H1 (cell line): ENCODE measurements around the gene SCAF11. TPM values are rescaled to one million over a fixed set of nuclear protein-coding genes. Genes with fewer than 3 reads are reported as not detected.

Experiments used
- CTCF ChIA-PET: fragments of 300-600 bp; sonication (Branson Sonifier 250); formaldehyde crosslinking; loops from one replicate; lab custom pipeline; 2021; ENCODE audit not compliant: partially characterized antibody; lab: Charles Lee
- POLR2A ChIA-PET: fragments of 300-600 bp; sonication (Branson Sonifier 250); formaldehyde crosslinking; loops from one replicate; lab custom pipeline; 2021; ENCODE audit warnings: inconsistent platforms; ENCODE audit not compliant: partially characterized antibody; lab: Charles Lee
- DNase-seq, 2 experiments: peaks; one replicate each; pipeline versions ENCODE4 v3.0.0 to v3.0.0-alpha.2; 2010 to 2022; ENCODE audit warnings: low spot score in 2 of 2, low read depth in 1 of 2, mixed read lengths in 1 of 2
- FAIRE-seq: peaks from 2 replicates; lab custom pipeline; 2011; peaks lifted over from hg19 to GRCh38; lab: Jason Lieb, UNC
- H2AFZ ChIP-seq: 2 replicates; pipeline ENCODE4 v1.8.1; 2012; ENCODE audit warnings: low read length, inconsistent platforms
- H2AK5ac ChIP-seq: 2 replicates; pipeline ENCODE4 v1.6.1; 2013; ENCODE audit warnings: low read depth, low read length
- H2BK120ac ChIP-seq: replicated peaks from 2 replicates; pipeline ENCODE3; 2013; ENCODE audit warnings: low read depth, low read length, inconsistent platforms
- H2BK12ac ChIP-seq: 2 replicates; pipeline ENCODE4 v1.6.1; 2013; ENCODE audit warnings: low read depth, low read length
- H2BK15ac ChIP-seq: 2 replicates; pipeline ENCODE4 v1.6.1; 2013; ENCODE audit warnings: low read length
- H2BK20ac ChIP-seq: 2 replicates; pipeline ENCODE4 v1.6.1; 2013; ENCODE audit warnings: low read length
- H2BK5ac ChIP-seq: 2 replicates; pipeline ENCODE4 v1.6.1; 2013; ENCODE audit warnings: low read depth, low read length
- H3K14ac ChIP-seq: 2 replicates; pipeline ENCODE4 v1.6.1; 2013; ENCODE audit warnings: inconsistent platforms; ENCODE audit not compliant: insufficient read length
- H3K18ac ChIP-seq: 2 replicates; pipeline ENCODE4 v1.6.1; 2013; ENCODE audit warnings: low read length; ENCODE audit errors: extremely low read depth
- H3K23ac ChIP-seq: 2 replicates; pipeline ENCODE4 v1.6.1; 2013; ENCODE audit warnings: inconsistent platforms; ENCODE audit not compliant: insufficient read length
- H3K23me2 ChIP-seq: 2 replicates; pipeline ENCODE4 v1.6.1; 2013; ENCODE audit warnings: low read depth, low read length
- H3K27ac ChIP-seq: 2 replicates; pipeline ENCODE4 v1.6.1; 2011; ENCODE audit warnings: low read depth, low read length, inconsistent platforms
- H3K27me3 ChIP-seq, 4 experiments: replicated peaks in 1 of 4; 1 replicate in 1 of 4; 2 replicates in 3 of 4; pipeline versions ENCODE4 v1.6.1 to v1.8.1; 2011 to 2013; ENCODE audit warnings: low read length in 3 of 4, mild to moderate bottlenecking in 3 of 4, inconsistent platforms in 2 of 4, mixed read lengths in 2 of 4, moderate library complexity in 1 of 4; ENCODE audit not compliant: control insufficient read depth in 3 of 4, insufficient read depth in 3 of 4; ENCODE audit errors: extremely low read depth in 1 of 4
- H3K36me3 ChIP-seq, 4 experiments: 2 replicates each; pipeline versions ENCODE4 v1.6.1 to v1.8.1; 2011 to 2013; ENCODE audit warnings: mild to moderate bottlenecking in 4 of 4, low read length in 3 of 4, moderate library complexity in 2 of 4, control low read depth in 1 of 4, inconsistent platforms in 1 of 4; ENCODE audit not compliant: insufficient read depth in 4 of 4, control insufficient read depth in 2 of 4
- H3K4ac ChIP-seq: replicated peaks from 2 replicates; pipeline ENCODE3; 2013; ENCODE audit warnings: low read length, low read depth, mixed read lengths, inconsistent platforms; ENCODE audit not compliant: insufficient read length
- H3K4me1 ChIP-seq, 4 experiments: replicated peaks in 1 of 4; 1 replicate in 1 of 4; 2 replicates in 3 of 4; pipeline versions ENCODE4 v1.6.1 to v1.8.1; 2011 to 2013; ENCODE audit warnings: low read length in 3 of 4, inconsistent platforms in 2 of 4, mixed read lengths in 1 of 4; ENCODE audit not compliant: insufficient read depth in 4 of 4, control insufficient read depth in 3 of 4
- H3K4me2 ChIP-seq, 2 experiments: 2 replicates each; pipeline versions ENCODE4 v1.6.1 to v1.8.1; 2011 to 2013; ENCODE audit warnings: low read depth in 2 of 2, low read length in 2 of 2, control low read depth in 1 of 2, inconsistent platforms in 1 of 2, mild to moderate bottlenecking in 1 of 2; ENCODE audit not compliant: insufficient read depth in 1 of 2
- H3K4me3 ChIP-seq, 4 experiments: fragments of 200-600, 300-600 bp in 1 of 4; sonication (generic), shearing (Covaris generic), sonication (Bioruptor Twin) in 1 of 4; 2 replicates each; pipeline versions ENCODE4 v1.5.1 to v1.8.1; 2011 to 2016; ENCODE audit warnings: low read length in 4 of 4, low read depth in 3 of 4, control low read depth in 2 of 4, inconsistent platforms in 2 of 4, mild to moderate bottlenecking in 2 of 4, mixed read lengths in 1 of 4, moderate library complexity in 1 of 4; ENCODE audit not compliant: insufficient read depth in 2 of 4; ENCODE audit errors: extremely low read depth in 1 of 4
- H3K56ac ChIP-seq: replicated peaks from 2 replicates; pipeline ENCODE3; 2013; ENCODE audit warnings: low read depth, mild to moderate bottlenecking, mixed read lengths, low read length, inconsistent platforms; ENCODE audit not compliant: insufficient read length
- H3K79me1 ChIP-seq: 2 replicates; pipeline ENCODE4 v1.6.1; 2013; ENCODE audit warnings: low read depth, low read length, control low read depth
- H3K79me2 ChIP-seq, 2 experiments: 2 replicates each; pipeline versions ENCODE4 v1.6.1 to v1.8.1; 2012 to 2013; ENCODE audit warnings: low read length in 2 of 2, mild to moderate bottlenecking in 2 of 2, inconsistent platforms in 1 of 2; ENCODE audit not compliant: insufficient read depth in 2 of 2, control insufficient read depth in 1 of 2
- H3K9ac ChIP-seq, 4 experiments: replicated peaks in 1 of 4; 1 replicate in 1 of 4; 2 replicates in 3 of 4; pipeline versions ENCODE4 v1.6.1 to v1.8.1; 2011 to 2013; ENCODE audit warnings: low read depth in 3 of 4, low read length in 3 of 4, control low read depth in 2 of 4, mild to moderate bottlenecking in 2 of 4, moderate library complexity in 2 of 4, inconsistent platforms in 1 of 4; ENCODE audit errors: extremely low read depth in 1 of 4
- H3K9me3 ChIP-seq, 2 experiments: 2 replicates each; pipeline versions ENCODE4 v1.6.1 to v1.8.1; 2012 to 2013; ENCODE audit warnings: mild to moderate bottlenecking in 2 of 2, moderate library complexity in 2 of 2, control low read depth in 1 of 2, inconsistent platforms in 1 of 2, low read depth in 1 of 2, low read length in 1 of 2, mixed read lengths in 1 of 2; ENCODE audit not compliant: insufficient read depth in 2 of 2
- H4K20me1 ChIP-seq, 2 experiments: replicated peaks in 1 of 2; 2 replicates each; pipeline versions ENCODE3 to v1.8.1; 2011 to 2013; ENCODE audit warnings: inconsistent platforms in 2 of 2, low read length in 2 of 2, mild to moderate bottlenecking in 1 of 2; ENCODE audit not compliant: insufficient read depth in 2 of 2, control insufficient read depth in 1 of 2
- H4K5ac ChIP-seq: 2 replicates; pipeline ENCODE4 v1.6.1; 2013; ENCODE audit warnings: low read length, low read depth, mixed read lengths, inconsistent platforms; ENCODE audit not compliant: insufficient read length
- H4K8ac ChIP-seq: 2 replicates; pipeline ENCODE4 v1.8.0; 2013; ENCODE audit warnings: mild to moderate bottlenecking, moderate library complexity, low read length, inconsistent platforms; ENCODE audit not compliant: insufficient read depth; ENCODE audit errors: extremely low read depth
- H4K91ac ChIP-seq: replicated peaks from 2 replicates; pipeline ENCODE3; 2013; ENCODE audit warnings: low read length, mixed read lengths, inconsistent platforms; ENCODE audit not compliant: insufficient read length
- CBX8 ChIP-seq: fragments of 300-800, 300-1000 bp; sonication (generic); IDR thresholded peaks from 2 replicates; pipeline ENCODE4 v1.7.1; 2016; ENCODE audit warnings: low read depth, low read length, borderline replicate concordance
- CREB1 ChIP-seq: IDR thresholded peaks from 2 replicates; pipeline ENCODE4 v1.6.1; 2012; ENCODE audit warnings: inconsistent platforms
- E2F6 ChIP-seq: IDR thresholded peaks from 2 replicates; pipeline ENCODE4 v1.6.1; 2012; ENCODE audit warnings: inconsistent platforms
- HDAC6 ChIP-seq: IDR thresholded peaks from one replicate; pipeline ENCODE4 v1.7.1; 2012; ENCODE audit warnings: low read depth, mild to moderate bottlenecking, inconsistent platforms, low read length, moderate library complexity
- NANOG ChIP-seq: IDR thresholded peaks from 2 replicates; pipeline ENCODE4 v1.6.1; 2011; ENCODE audit warnings: low read length, low read depth, mild to moderate bottlenecking, inconsistent platforms; ENCODE audit not compliant: insufficient read depth, poor library complexity, severe bottlenecking
- RFX5 ChIP-seq: IDR thresholded peaks from 2 replicates; pipeline ENCODE4 v1.6.1; 2011; ENCODE audit warnings: low read depth, low read length, improper control_type of control experiment, borderline replicate concordance
- RXRA ChIP-seq: IDR thresholded peaks from 2 replicates; pipeline ENCODE4 v1.6.1; 2011; ENCODE audit warnings: low read depth, mild to moderate bottlenecking, low read length, moderate library complexity; ENCODE audit not compliant: insufficient read depth
- SIN3A ChIP-seq, 2 experiments: IDR thresholded peaks in 1 of 2; conservative IDR thresholded peaks in 1 of 2; 2 replicates each; pipeline ENCODE4 v1.6.1; 2011 to 2012; ENCODE audit warnings: low read length in 2 of 2, improper control_type of control experiment in 1 of 2, low read depth in 1 of 2, mild to moderate bottlenecking in 1 of 2
- SP2 ChIP-seq: IDR thresholded peaks from 2 replicates; pipeline ENCODE4 v1.6.1; 2012; ENCODE audit warnings: mild to moderate bottlenecking, low read length, inconsistent platforms
- SP4 ChIP-seq: IDR thresholded peaks from 2 replicates; pipeline ENCODE4 v1.6.1; 2012; ENCODE audit warnings: low read length, inconsistent platforms
- WGBS, 2 experiments: shearing (Covaris generic) in 1 of 2; methylation state at CpG; one replicate each; pipeline versions ENCODE4 v1.1.6 to v1.1.7; 2013 to 2015; ENCODE audit warnings: low lambda C conversion rate in 2 of 2, mixed read lengths in 2 of 2, inconsistent platforms in 1 of 2, low coverage in 1 of 2, missing lambda C conversion rate in 1 of 2; ENCODE audit not compliant: insufficient replicate concordance in 2 of 2, insufficient coverage in 1 of 2, insufficient read length in 1 of 2; ENCODE audit errors: extremely low coverage in 1 of 2, missing lambda C conversion rate in 1 of 2; 5-methylcytosine and 5-hydroxymethylcytosine counted together
- polyA plus RNA-seq, 7 experiments: library from polyadenylated mRNA; depleted of rRNA in 3 of 7; stranded (reverse) in 5 of 7; unstranded in 2 of 7; fragments of >200 nt in 5 of 7; fragments of 200-250 nt in 2 of 7; gene quantifications; 1 replicate in 5 of 7; 2 replicates in 1 of 7; 4 replicates in 1 of 7; pipeline versions ENCODE4 v1.2.1 to v1.2.3, GENCODE V29; 2011 to 2013; ENCODE audit warnings: missing spikeins in 2 of 7, mixed read lengths in 2 of 7
- total RNA-seq: library from RNA; stranded (reverse); fragmentation: NEBNext Ultra II Directional; extraction: Animal tissue kit (Norgen Biotek cat#: 25700); gene quantifications from 2 replicates; pipeline ENCODE4 v1.2.1, GENCODE V29; 2021

SCAF11 gene
- total and polyA plus RNA-seq, 2 of the 8 experiments (the other 6 are each of a cell fraction or from before 2014, with no cell fraction given) = 15.1 to 77.8 TPM

- POLR2A ChIA-PET = interaction anchor here (0.7 to 2.3 kb wide), 11 partner anchors 9 to 558 kb away, joined by 3 to 9 read pairs (median 4); partner anchors contain the start of genes ARID2 and SLC38A1
- TF ChIP-seq SP4 (no peak), RXRA (no peak), SP2 (no peak), SIN3A (conservative IDR thresholded peaks at IDR 0.05 in 1 of 2, IDR thresholded peaks at IDR 0.05 in 1 of 2; ENCODE audit: low read depth in 1 of 2, low read length in 2 of 2) (no peak), RFX5 (no peak), NANOG (no peak), CBX8 (no peak), HDAC6 (no peak), CREB1 (no peak), E2F6 (peak; percentile 91)
These were observed 1.2 kb upstream of the SCAF11 start for GRCh38 chr12:45991284-45992249.

More at GRCh38 chr12:45991284-45992249, 1.2 kb upstream of the SCAF11 start:
- Histone ChIP-seq H3K23ac (no peak overlapping the region), H2BK5ac (peak overlapping the region; percentile 56; the same call in 1 of the 2 replicates), H2BK15ac (no peak overlapping the region), H2AK5ac (no peak overlapping the region), H3K4me2 (peak overlapping the region; percentile 89 to 96), H3K4ac (no peak overlapping the region), H3K56ac (no peak overlapping the region), H3K79me2 (peaks cover 0 to 31% of the 10 kb centered on the region in 2 experiments; a peak in 3 of 4 replicates), H3K79me1 (no peaks in the 10 kb centered on the region), H2BK120ac (no peak overlapping the region), H3K4me3 (peak overlapping the region; percentile 51 to 62 (median 54)), H4K91ac (peak overlapping the region; percentile 5), H3K14ac (no peak overlapping the region), H4K20me1 (no peaks in the 10 kb centered on the region), H3K9ac (peak overlapping the region in 3 of 4 experiments; percentile 41 to 60 (median 52); a peak in 5 of 7 replicates), H2BK20ac (no peak overlapping the region; the same call in 1 of the 2 replicates), H3K36me3 (no peaks in the 10 kb centered on the region), H3K27ac (no peak overlapping the region), H4K8ac (no peak overlapping the region), H3K23me2 (peaks cover 6% of the 10 kb centered on the region), H3K9me3 (no peaks in the 10 kb centered on the region; a peak in 1 of 4 replicates), H3K4me1 (peaks cover 0 to 5% (median 2%) of the 10 kb centered on the region in 4 experiments; a peak in 4 of 7 replicates), H3K27me3 (peaks cover 0 to 4% (median 0%) of the 10 kb centered on the region in 4 experiments; a peak in 1 of 7 replicates), H3K18ac (peak overlapping the region; percentile 73), H2AFZ (peak overlapping the region; percentile 100), H2BK12ac (no peak overlapping the region), H4K5ac (peak overlapping the region; percentile 0)
- no peak for FAIRE-seq
- peak in 1 of 2 experiments; percentile 67 for DNase-seq
- CTCF ChIA-PET = interaction anchor here (0.7 to 1.7 kb wide), 11 partner anchors 9 to 197 kb away, joined by 3 to 5 read pairs (median 4); no protein-coding TSS in a partner anchor
- WGBS, 2 experiments = 41% methylated on average over 71 of the region's 71 CpGs; no CpG with 5 or more reads in 1 of the 2 experiments
